DND-41 (cell line): ENCODE measurements around the gene FRY.

Experiments used
- CTCF ChIP-seq: IDR thresholded peaks from 2 replicates; pipeline ENCODE4 v1.5.1; 2012; ENCODE audit warnings: borderline replicate concordance, low read length, moderate library complexity, mild to moderate bottlenecking; ENCODE audit not compliant: poor library complexity, severe bottlenecking; ENCODE audit errors: extremely low read depth
- EZH2 ChIP-seq: IDR thresholded peaks from 3 replicates; pipeline ENCODE4 v1.6.1; 2012; ENCODE audit warnings: borderline replicate concordance, low read depth, mild to moderate bottlenecking, moderate library complexity, low read length, inconsistent platforms; ENCODE audit not compliant: severe bottlenecking

- TF ChIP-seq CTCF (no peak), EZH2 (no peak)
These were observed 2.9 kb upstream of the FRY start for GRCh38 chr13:32028711-32029110.
